HG03196 (cell line): Measurements from ENCODE around the gene PRADC1.

Experiments
- ATAC-seq: cut with Tn5 transposase; IDR thresholded peaks from one replicate; pipeline ENCODE4 v1.9.1; 2021; ENCODE audit not compliant: unreplicated experiment

Gene PRADC1

GRCh38 chr2:73259276-73259675, 26.2 kb upstream of the PRADC1 start:
- no peak for ATAC-seq

DNA sequence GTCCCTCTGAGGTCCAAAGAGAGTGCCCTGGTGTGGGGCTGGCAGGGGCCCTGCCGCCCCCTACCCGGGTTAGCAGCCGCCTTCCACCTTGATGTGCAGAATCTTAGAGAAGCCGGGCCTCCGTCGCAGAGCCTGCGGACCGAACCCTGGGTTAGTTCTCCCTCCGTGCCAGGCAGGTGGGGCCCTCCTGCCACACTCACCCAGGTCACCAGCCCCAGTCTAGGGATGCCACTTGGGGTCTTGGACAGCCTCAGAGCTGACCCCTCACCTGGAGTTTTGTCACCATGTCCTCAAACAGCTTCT, 25.8 kb upstream of the PRADC1 start:
- no peak for ATAC-seq

- ATAC-seq: no peak
Measured at GRCh38 chr2:73258186-73258912, 25.3 kb upstream of the PRADC1 start.

GRCh38 chr2:73257425-73258125, 24.5 kb upstream of the PRADC1 start:
- no peak for ATAC-seq

- no peak for ATAC-seq
Measured at GRCh38 chr2:73257021-73257420, 24.0 kb upstream of the PRADC1 start.

DNA sequence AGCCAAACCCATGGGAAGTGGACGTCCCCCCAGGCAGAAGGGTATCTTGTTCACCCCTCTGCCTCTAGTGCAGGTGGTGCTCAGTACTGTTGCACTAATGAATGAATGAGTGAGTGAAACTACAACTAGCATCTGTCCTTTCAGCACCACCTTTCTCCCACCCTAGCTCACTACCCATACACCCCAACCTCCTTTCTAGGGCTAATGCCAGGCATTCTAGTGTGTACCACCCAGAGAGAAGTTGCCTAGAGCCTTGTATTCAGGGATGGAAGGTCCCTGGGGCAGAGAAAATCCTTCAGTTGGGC, 23.5 kb upstream of the PRADC1 start:
- ATAC-seq: no peak

GRCh38 chr2:73255907-73256617, 23.0 kb upstream of the PRADC1 start:
- no peak for ATAC-seq

- no peak for ATAC-seq
Measured at GRCh38 chr2:73255007-73255644, 22.1 kb upstream of the PRADC1 start.

DNA sequence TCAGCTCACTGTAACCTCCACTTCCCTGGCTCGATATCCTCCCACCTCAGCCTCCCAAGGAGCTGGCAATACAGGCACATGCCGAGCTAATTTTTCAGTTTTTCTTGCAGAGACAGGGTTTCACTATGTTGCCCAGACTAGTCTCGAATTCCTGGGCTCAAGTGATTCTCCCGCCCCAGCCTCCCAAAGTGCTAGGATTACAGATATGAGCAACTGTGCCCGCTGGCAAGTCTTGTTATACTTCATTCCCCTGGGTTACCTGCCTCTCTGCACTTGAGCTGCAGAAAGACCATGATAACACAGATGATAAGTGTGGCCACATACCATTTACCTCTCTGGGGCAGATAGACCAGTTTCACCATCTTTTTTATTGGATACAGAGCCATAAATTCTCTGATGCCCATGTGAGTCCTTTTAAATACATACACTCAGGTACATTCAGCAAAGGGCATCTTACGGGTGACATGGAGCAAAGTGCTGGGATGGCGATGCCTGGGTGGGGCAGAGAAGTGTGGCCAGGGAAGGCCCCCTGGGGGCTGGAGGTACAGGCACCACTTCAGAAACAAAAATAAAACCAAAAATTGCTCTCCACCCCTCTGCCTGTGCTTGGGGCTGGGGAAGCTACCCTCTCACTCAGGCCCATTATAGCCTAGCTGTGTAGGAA, 21.4 kb upstream of the PRADC1 start:
- ATAC-seq: no peak

GRCh38 chr2:73253901-73254300, 20.9 kb upstream of the PRADC1 start:
- ATAC-seq: no peak

- ATAC-seq: no peak
Measured at GRCh38 chr2:73253400-73253799, 20.4 kb upstream of the PRADC1 start.

GRCh38 chr2:73252238-73253027, 19.4 kb upstream of the PRADC1 start:
- no peak for ATAC-seq

DNA sequence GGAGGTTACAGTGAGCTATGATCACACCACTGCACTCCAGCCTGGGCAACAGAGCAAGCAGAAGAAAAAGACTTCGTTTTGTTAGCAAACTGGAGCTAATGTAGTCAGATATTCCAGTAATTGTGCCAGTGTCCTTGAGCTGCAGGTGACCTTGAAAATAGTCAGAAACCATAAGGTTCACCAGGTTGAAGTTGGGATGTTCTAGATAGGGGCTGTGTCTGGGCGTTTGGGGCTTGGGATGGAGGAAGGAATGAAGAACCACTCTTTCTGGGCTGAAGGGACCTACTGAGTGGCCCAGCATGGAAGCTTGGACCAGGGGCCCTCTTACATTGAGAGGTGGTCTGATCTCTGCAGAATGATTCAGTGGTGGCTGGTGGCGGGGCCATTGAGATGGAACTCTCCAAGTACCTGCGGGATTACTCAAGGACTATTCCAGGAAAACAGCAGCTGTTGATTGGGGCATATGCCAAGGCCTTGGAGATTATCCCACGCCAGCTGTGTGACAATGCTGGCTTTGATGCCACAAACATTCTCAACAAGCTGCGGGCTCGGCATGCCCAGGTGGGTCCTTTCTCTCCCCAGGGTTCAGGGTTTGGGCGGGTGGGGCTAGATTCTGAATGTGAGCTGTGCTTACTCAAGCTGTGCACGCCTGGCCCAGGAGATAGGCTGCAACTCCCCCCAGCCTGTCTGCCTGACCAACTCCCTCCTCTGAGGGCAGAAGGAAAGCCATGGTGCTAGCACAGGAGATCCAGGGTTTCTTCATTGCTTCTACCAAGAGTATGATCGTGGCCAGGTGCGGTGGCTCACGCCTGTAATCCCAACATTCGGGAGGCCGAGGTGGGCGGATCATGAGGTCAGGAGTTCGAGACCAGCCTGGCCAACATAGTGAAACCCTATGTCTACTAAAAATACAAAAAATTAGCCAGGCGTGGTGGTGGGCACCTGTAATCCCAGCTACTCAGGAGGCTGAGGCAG, 18.1 kb upstream of the PRADC1 start:
- no peak for ATAC-seq

GRCh38 chr2:73249636-73250035, 16.6 kb upstream of the PRADC1 start:
- no peak for ATAC-seq

- ATAC-seq: no peak
Measured at GRCh38 chr2:73246850-73247249, 13.8 kb upstream of the PRADC1 start.

DNA sequence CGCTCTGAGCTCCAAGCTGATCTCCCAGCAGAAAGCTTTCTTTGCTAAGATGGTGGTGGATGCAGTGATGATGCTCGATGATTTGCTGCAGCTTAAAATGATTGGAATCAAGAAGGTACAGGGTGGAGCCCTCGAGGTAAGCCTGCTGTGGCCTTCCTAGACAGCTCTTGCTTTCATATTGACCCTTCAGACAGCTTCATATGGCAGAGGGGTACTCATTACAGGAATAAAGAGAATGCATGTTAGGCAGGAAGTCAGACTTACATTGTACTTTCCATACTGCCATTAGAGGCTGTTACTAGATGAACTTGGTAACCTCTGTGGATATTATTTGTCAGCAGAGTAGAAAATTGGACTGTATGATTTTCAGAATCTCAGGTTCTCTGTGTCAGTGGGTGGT, 11.5 kb upstream of the PRADC1 start:
- ATAC-seq: no peak

DNA sequence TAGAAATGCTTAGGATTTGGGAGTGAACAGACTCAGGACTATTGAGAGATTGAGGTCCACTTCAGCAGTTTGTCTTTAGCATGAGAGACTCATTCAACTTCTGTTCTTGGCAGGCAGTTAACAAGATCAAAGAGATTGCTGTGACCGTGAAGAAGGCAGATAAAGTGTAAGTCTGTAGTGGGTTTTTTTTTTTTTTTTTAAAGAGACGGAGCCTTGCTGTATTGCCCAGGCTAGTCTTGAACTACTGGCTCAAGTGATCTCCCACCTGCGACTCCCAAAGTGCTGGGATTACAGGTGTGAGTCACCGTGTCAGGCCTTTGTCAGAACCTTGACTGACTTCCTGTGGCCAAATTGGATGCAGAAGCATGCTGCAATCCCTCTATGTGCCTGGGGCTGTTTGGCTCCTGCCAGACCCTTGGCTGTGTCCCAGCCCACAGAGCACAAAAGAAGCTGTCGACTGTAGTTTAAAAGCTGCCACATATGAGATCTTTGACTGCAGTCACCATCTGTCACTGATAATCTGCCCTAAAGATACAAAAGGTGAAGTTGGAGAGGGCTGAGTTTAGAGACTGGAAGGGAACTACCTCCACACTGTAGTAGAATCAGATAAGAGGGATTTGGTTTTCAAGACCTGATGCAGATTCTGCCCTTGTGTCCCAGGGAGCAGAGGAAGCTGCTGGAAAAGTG, 11.0 kb upstream of the PRADC1 start:
- no peak for ATAC-seq

- ATAC-seq: no peak
Measured at GRCh38 chr2:73239776-73240175, 6.7 kb upstream of the PRADC1 start.

GRCh38 chr2:73238976-73239375, 5.9 kb upstream of the PRADC1 start:
- no peak for ATAC-seq
